HL-60/S4 treated with retinoic acid at 250 ng/mL for 4 days and 3 days (cell line): ENCODE results near the gene ALOXE3.

ENCODE experiments used
- in situ Hi-C: fragments of 300-500 bp; cut with MboI; formaldehyde crosslinking; loops from 2 replicates; pipeline ENCODE4 v1.7.0; 2022; ENCODE audit warnings: low sequenced_read_pairs

ALOXE3 gene

DNA sequence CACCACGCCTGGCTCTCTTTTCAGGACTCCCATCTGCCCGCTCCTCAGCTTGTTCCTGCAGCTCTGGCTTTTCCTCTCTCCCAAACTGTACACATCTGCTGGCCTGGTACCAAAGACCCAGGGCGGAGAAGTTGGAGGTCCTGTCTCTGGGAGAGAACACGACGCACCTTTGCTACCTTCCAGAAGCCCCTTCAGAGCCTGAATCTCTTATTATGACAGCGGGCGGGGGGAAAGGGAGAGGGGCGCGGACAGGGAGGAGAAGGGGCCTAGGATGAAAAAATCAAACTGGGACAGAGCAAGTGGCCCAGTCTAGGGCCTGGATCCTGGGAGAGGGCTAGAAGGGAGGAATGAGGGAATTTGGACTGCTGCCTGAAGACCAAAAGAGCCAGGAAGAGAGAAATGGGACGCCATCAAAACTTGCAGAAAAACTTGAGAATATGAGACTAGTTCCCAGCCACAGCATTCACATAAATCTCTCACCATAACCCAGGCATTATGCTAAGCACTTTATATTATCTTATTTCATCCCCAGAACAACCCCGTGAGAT is 36.4 kb upstream of the ALOXE3 start:
- in situ Hi-C loops = no loop called here

DNA sequence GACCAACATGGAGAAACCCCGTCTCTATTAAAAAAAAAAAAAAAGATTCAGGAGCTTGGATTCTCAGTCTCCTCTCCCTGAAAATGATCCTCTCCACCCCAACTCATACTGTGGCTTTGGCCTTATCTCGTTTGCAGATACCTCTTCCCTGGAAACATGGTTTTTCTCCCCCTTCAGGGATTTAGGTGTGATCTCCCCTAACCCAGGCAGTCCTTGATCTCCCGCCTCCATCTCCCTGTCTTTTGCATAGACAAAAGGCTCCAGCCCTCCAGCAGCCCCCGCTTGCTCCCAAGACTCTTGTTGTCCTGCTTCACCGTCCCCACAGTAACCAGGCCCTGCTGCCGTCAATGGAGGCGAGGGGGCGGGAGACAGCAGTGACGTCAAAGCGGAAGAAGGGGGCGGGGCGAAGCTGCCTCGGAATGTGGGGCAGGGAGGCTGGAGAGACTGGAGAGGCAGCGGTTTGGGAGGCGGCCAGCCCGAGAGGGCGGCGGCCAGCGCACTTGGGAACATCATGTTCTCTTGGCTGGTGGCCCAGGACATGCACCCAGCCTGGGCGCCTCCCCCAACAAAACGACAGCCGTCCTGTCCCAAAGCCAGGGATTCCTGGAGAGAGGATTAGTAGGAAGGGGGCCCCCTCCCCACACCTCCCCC is 35.8 kb upstream of the ALOXE3 start:
- in situ Hi-C loops = no loop called here

DNA sequence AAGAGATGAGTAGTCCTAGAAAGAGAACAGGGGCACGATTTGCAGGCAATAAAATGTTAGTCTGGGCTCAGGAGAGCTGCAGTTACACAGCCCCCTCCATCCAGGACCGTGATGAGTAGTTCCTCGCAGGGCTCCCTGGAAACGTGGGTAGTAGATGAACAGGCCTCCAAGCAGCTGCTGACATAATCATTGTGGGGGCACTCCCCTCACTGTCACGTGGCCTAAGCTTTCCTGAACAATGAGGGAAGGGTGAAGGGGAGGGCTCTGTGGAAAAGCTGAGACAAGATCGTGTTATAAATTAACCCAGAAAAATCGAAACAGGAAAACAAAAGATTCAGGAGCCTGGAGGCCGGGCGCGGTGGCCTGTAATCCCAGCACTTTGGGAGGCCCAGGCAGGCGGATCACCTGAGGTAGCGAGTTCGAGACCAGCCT is 35.2 kb upstream of the ALOXE3 start:
- in situ Hi-C loops = no loop called here

DNA sequence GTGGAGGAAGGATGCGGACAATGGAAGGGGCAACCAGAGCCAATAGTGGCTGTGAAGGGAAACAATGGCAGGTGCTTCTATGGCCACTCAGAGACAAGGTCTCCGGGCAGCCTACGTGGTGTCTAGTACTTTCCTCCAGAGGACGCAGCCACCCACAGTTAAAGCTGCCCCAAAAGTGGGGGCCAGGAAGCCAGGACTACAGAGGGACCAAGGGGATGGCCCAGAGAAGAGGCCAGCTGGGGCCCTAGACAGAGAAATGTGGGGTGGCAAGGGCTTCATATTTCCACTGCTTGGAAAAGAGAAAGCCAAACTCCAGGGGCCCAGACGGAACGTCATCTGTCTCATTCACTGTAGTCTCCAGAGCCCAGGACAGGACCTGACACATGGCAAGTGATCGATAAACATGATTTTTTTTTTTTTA is 34.7 kb upstream of the ALOXE3 start:
- in situ Hi-C loops = no loop called here

DNA sequence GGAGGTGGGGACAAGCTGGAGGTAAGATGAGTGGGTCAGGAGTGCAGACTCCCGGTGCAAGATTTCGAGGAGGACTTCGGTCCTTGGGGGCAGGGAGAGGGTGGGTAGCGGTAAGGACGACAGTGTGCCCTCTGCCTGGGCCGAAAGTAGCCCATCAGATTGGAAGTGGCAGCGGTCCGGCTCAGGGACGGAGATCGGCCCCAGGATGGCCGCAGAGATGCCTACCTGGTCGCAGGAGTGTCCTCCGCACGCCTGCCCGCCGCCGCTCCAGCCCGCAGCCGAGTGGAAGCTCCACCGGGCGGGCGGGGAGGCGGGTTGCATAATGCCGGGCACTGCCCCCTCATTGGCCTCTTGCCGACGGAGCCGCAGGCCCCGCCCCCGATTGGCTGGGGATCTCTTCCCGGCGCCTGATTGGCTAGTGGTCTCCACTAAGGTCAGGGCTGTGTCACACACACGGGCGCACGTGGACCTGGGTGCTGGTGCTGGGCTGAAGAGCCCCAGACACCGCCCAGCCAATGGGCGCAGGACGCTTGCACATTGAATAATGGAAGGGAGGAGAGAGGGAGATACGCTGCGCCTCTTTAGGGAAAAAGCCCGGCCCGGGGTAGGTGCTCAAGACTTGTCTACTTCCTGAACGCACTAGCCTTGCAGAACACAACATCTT is 33.9 kb upstream of the ALOXE3 start, which contains the start of gene PER1:
PER1 (minus strand) TSS at position 293 of the 664 bp plus-strand sequence. CDS start 1,698 bp downstream, outside the sequence.
- in situ Hi-C loops = no loop called here

DNA sequence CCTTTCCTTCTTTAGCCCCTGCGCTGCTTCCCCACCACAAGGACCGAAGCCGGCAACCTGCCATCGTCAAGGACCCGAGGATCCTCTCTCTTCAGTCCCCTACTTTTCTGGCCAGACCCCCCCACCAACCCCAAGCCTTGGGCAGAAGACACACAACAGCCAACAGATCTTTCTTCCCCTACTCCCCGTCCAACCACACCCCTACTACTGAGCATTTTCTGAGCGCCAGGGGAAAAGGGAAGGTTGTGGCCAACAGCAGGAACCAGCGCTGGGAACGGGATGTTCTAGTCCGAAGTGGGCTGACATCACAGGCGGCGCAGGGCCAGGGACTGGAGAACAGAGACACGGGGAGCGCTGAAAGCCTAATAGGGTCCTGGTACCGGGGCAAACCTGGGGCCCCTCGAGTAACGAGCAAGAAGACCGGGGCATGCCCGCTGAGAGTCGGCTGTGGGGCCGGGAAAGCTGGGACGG is 33.4 kb upstream of the ALOXE3 start:
- in situ Hi-C loops = no loop called here

DNA sequence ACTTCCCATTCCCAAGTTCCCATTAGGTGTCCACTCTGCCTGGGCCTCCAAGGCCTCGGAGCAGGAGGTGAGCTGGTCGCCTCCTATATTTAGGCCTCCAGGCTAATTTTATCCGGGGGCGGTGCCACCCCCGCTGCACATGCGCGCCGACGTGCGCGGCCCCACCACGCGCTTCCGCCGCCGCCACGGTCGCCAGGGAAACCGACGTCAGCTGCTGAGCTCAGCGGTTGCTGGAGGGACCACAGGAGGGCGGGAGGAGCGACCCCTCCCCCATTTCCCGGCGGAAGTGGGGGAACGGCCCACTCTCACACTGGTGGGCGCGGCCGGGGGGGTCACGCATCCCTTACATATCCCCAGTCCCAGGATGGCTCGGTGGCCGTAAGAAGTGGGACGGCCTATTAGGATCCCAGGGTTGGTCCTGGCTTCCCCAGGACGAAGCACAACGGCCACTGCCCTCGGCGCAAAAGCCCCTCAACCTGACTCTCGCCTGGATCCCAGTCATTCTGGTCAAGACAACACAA is 32.9 kb upstream of the ALOXE3 start:
- in situ Hi-C loops = no loop called here

DNA sequence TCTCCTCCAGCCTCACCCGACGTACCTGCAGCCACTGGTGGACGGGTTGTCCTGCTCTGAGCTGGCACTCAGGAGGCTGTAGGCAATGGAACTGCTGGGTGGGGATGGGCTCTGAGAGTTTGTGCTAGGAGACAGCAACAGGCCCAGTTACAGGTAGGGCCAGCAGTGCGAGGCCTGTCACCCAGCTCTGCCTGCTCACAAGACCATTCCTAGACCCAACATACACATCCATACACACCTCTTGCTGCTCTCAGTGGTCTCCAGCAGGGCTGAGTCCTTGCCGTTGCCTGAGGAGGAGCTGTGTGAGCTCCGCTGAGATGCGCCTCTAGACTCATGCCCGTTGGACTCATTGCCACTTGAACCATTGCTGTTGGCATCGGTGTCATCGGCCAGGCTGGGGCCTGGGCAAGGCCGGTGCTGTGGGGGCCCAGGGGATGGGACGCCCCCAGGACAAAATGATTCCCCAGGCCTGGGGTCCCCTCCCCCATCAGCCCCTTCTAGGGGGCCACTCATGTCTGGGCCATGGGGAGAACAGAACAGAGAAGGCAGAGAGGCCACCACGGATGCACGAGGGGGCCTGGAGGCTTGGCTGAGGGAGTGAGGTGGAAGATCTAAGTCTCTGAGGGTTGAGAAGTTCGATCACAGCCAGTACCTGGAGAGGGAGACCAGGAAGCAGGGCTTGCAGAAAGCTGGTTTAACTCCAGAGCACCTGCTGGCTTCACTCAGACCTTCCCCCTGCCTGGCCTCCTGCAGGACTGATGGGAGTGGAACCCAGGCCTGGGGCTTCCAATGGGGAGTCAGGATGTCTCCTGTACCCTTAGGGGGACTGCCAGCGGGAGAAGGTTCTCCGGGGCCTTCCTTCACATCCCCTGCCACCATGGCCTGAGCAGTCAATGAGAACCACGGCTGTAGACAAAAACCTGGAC is 32.1 kb upstream of the ALOXE3 start:
- in situ Hi-C loops = no loop called here

DNA sequence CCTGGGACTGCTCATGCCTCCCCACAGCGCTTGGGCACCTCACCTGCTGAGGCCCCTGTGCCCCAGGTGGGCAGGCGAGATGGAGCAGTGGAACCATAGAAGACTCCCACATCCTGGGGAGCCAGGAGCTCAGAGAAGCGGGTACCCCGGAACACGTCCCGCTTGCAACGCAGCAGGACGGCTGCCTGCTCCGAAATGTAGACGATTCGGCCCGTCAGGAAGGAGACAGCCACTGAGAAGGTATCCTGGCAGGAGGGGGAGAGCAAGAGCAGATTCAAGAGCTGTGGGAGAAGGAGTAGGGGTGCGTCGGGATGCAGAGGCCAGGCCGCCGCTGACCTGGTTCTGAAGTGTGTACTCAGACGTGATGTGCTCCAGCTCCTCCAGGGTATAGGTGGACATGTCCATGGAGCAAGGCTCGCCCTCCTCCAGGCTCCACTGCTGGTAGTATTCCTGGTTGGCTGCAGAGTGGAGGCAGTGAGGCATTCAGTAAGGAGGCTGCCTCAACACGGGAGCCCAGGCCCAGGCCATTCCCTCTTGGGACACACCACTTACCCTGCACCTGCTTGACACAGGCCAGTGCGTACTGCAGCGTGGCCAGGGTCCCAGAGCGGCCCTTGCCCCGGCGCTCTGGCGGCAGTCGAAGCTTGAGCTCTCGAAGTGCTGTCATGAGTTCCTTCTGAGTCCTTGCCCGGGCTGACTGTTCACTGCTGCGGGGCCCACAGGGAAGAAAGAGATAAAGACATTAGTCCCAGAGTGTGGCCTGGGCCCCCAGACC is 31.3 kb upstream of the ALOXE3 start:
- in situ Hi-C loops = no loop called here

DNA sequence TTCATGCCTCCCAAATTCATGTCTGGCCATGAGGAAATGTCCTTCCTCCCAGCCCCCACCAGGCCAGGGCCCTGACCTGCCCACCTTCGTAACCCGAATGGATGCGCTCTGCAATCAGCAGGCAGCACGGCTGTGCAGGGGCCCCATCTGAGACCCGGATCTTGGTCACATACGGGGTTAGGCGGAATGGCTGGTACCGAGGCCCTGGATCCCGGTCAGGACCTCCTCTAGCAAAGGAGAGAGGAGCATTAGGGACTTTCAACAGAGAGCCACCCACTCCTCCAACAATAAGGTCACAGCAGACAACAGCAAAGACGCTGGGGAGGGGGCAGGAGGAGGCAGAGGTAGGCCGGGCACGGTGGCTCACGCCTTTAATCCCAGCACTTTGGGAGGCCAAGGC is 30.2 kb upstream of the ALOXE3 start:
- in situ Hi-C loops = no loop called here

DNA sequence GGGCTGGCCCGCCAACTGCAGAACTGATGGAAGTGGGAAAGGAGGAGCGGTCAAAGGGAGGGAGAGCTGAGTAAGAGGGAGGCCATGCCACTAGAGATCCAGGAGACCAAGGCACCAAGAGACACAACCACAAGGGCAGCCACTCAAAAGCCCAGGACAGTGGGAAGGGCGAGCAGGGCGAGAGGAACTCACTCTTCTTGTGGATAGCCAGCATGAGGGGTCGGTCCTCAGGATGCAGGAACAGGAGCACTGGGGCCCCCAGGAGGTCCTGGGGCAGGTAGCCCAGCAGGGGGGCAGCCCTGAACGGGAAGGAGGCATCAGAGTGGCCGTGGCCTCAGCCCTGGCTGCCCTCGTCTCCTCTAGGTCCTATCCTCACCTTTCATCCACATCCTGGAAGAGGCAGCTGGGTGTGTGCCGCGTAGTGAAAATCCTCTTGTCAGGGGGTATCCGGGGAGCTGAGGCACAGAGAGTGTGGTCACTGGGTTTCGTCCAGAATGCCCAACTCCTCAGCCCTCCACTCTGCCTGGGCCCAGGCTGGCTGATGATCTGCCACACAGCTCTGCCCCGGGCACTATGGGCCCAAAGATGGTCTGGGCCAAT is 29.6 kb upstream of the ALOXE3 start:
- in situ Hi-C loops = no loop called here

DNA sequence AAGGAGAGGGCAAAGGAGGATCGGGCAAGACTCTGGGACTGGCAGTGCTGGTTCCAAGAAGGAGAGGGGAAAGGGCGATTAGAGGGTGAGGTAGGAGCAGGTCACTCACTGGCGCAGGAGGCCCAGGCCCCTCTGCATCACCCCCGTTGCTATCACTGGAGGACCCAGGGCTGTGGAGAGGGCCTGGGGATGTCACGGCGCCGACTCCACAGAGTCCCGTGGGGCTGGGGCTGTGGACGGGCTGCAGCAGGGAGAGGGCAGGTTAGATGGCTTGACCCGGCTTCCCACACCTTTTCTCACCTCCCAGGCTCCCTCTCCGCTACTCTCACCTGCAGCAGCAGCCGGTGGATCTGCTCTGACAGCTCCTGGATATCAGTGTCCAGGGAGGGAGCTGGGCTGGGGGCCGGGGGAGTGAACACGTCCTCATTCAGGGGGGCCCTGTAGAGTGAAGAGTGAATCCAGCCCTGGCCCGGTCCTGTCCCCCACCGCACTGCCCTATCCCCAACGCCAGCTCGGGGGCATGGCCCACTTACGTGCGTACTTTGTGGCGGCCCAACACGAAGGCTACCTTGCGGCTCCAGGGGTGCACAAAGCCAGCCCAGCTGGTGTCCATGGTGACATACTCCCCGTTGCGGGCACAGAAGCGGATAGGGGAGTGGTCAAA is 29.0 kb upstream of the ALOXE3 start:
- in situ Hi-C loops = no loop called here

DNA sequence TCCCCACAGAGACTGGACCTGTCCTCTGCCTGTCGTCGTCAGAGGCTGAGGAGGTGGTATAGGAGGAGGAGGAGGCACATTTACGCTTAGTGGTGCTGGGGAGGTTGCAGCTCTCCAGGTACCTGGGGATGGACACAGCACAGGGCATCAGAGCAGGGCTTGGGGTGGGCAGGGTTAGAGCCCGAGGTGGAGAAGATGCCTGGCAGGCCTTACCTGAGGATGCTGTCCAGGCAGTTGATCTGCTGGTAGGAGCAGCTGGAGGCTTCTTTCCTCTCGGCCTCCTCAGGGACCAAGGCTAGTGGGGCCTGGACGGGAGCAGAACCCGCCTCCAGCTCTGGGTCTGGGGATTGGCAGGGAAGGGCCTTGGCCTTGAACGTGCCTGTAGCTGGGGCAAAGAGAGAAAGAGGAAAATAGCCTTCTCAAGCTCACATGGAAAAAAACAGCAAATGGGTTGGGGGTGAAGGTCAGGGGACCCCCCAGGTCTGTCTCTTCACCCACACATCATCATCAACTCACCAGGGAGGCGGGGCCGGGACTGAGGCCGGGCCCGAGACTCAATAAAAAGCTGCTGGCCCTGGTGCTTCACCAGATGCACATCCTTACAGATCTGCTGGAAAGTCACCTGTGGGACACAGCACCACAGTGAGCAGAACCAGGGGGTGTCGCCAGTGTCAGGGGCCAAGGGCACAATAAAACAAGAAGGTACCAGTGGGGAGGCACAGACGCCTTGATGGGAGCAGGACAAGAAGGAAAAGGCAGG is 28.2 kb upstream of the ALOXE3 start:
- in situ Hi-C loops = no loop called here

DNA sequence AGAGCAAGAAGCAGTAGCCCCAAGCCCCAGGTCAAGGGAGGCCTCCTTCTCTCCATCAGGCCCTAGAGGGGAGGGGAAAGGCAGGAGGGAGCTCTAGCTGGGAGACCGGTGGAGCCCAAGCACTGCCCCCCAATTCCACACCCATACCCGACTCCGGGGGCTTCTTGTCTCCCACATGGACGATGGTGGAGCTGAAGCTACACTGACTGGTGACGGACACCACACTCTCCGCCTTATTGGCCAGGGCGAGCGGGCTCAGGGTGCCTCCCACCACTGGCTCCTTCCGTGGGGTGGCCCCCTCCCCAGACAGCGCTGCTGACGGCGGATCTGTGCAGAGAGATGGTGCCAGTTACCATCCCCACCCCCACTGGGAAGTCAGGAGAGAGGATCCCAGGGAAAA is 27.5 kb upstream of the ALOXE3 start:
- in situ Hi-C loops = no loop called here

DNA sequence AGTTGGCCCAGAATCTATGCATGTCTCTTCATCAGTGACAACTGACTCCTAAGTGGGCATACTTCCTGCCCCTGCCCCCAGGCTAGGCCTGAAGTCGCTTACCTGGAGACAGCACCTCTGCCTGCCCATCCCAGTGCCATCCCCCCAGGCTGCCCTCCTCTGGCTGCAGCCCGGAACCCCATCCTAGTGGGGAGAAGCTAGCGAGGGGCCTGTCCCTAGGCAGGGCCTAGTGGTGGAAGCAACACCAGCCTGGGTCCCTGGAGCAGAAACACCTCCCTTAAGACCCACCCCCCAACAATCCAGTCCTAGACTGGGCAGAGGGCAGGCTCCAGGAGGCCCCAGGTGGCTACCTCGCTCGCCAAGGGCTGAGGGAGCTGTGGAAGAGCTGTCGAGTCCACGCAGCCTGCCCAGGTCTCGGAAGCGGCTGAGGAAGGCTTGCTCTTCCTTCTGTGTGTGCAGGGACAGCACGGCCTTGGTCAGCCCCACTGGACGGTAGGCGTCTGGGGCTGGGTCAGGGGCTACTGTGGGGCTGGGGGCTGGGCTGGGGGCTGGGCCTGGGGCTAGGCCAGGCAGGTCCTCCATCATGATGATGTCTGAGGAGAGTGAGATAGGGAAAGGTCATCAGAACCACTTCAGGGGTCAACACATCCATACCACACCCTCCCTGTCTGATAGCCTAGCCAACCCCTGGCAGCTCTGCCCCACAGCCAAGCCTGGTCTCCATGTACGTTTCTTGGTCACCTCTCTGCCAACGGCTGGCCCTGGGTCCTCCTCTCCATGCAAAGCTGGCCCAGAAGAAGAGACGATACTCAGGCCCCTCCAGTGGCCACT is 26.3 kb upstream of the ALOXE3 start:
- in situ Hi-C loops = no loop called here

DNA sequence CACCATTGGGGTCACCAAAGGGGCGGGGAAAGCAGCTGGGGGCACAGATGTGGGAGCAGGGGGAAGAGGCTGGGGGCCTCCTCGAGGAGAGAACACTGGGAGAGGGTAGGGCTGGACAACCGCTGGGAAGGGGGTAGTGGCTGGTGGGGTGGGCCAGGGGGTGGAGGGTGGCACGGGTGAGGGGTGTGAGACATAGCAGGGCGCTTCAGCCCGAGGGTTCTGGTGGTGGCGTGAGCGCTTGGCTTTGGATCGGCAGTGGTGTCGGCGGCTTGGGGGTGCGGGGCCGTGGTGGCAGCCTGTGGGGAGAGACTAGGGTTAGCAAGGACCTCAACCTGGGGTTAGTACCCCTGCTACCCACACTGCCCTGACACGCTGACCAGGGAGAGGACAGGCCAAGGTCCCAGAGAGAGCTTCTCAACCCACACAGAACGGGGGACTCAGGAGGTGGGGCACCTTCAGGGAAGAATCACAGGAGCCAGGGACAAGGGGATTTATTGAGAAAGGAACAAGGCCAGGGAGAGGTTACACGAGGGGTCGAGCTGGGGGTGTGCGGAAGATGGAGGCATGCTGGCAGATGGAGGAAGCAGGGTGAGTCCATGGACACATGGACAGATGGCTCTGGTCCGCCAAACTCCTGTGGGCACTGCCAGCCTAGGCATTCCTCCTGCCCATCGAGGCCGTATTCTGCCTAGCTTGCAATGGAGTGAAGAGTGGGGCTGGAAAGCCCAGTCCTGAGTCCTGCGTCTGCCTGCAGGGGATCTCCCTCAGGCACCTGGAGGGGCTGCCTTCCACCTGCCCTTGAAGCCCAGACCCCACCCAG is 25.5 kb upstream of the ALOXE3 start:
- in situ Hi-C loops = no loop called here
